Measurements from ENCODE around the gene FBXO3. TPM values are rescaled to one million over a fixed set of nuclear protein-coding genes. Genes with fewer than 3 reads are reported as not detected.

Gene FBXO3
- total RNA-seq, 1 donor: 30.7 TPM

DNA sequence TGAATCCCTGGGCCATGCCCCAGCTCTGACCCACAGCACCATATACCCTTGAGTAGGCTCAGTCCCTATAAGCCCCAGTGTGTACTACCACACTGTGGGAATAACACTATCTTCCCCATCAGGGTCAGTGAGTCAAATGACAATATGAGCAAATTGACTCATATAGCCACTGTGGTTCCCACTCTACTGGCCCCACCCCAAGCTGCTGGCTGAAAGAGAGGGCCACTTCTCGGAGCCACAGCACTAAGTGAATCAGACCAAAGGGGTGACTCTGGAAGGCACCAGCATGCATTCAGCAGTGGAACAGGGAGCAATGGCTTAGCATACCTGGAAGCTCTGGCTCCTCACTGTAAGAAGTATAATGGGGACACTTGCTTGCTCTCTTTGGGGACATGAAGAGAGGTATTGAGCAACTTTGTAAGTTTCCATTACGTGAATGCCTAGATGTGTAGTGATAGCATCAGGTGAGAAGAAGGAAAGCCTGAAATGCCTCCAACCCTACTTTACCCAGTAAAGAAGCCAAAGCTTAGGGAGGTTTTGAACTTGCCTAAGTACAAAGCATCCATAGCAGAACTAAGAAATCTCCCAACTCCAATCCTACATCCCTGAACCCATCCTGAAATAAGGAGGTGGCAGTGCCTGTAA is 51.6 kb downstream of the FBXO3 start:
- TF ChIP-seq, protein P1, sequence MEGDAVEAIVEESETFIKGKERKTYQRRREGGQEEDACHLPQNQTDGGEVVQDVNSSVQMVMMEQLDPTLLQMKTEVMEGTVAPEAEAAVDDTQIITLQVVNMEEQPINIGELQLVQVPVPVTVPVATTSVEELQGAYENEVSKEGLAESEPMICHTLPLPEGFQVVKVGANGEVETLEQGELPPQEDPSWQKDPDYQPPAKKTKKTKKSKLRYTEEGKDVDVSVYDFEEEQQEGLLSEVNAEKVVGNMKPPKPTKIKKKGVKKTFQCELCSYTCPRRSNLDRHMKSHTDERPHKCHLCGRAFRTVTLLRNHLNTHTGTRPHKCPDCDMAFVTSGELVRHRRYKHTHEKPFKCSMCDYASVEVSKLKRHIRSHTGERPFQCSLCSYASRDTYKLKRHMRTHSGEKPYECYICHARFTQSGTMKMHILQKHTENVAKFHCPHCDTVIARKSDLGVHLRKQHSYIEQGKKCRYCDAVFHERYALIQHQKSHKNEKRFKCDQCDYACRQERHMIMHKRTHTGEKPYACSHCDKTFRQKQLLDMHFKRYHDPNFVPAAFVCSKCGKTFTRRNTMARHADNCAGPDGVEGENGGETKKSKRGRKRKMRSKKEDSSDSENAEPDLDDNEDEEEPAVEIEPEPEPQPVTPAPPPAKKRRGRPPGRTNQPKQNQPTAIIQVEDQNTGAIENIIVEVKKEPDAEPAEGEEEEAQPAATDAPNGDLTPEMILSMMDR (IDR thresholded peaks at IDR 0.05; ENCODE audit: insufficient read depth, low read depth, low read length): no peak
- H3K4me3 ChIP-seq (ENCODE audit: low read depth, low read length): no peak overlapping the region
- peak; percentile 69 for DNase-seq (ENCODE audit: low read depth)

DNA sequence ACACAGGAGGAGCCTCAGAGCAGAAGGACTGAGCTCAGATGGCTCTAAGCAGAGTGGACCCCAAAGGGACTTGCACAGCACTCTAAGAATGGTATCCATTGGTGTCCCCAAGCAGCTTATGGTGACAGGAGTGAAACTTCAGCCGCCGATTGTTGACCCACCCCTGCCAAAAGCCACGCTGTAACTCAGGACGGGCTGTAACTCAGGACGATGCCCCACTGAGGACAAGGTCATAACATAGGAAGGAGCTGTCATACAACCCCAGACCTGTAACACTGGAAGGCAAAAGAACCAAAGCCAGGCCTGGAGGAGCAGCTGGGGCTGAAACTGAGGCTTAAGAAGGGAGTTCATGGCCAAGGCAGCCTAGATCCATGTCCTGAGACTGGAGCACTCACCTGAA is 52.3 kb downstream of the FBXO3 start:
- TF ChIP-seq, protein P1 (IDR thresholded peaks at IDR 0.05; ENCODE audit: insufficient read depth, low read depth, low read length): no peak
- no peak for DNase-seq (ENCODE audit: low read depth)
- H3K4me3 ChIP-seq (ENCODE audit: low read depth, low read length): no peak overlapping the region

DNA sequence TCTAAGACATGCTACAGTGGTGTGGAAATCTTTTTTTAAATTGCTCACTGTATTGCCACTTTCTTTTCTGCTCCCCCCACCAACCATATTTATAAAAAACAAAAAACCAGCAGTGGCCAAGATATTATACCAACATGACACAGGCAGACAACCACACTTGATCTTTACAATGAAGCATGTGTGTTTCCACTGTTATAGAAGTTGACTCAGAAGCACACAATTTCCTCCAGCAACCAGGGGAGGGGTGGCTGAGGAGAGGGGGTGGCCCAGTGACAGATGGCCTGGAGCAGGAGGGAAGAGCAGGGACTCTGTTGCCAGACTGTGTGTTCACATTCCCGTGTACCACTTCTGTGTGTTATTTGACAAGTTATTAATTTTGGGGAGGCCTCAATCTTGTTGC is 52.9 kb downstream of the FBXO3 start:
- DNase-seq (ENCODE audit: low read depth): peak; percentile 60

DNA sequence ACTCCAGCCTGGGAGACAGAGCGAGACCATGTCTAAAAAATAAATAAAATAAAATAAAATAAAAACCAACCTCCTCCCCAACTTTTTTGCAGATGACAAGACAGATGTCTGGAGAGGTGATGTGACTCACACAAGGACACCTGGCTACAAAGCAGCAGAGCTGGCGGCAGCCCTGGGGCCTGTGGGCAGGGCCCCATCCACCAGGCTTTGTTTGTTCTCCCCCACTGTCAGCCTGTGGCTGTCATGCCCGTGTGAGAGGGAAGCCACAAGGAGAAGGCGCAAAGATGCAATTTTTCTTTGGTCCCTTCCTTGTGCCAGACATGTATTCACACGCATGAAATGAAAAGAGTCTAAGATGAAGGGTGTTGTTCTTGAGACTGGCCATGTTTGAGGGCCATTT is 54.7 kb downstream of the FBXO3 start:
- TF ChIP-seq, protein P1 (IDR thresholded peaks at IDR 0.05; ENCODE audit: insufficient read depth, low read depth, low read length): no peak
- H3K4me3 ChIP-seq (ENCODE audit: low read depth, low read length): no peak overlapping the region
- DNase-seq (ENCODE audit: low read depth): no peak

More for the DNA sequence above, 52.9 kb downstream of the FBXO3 start:
- TF ChIP-seq, protein P1 (IDR thresholded peaks at IDR 0.05; ENCODE audit: insufficient read depth, low read depth, low read length): no peak
- no peak overlapping the region for H3K4me3 ChIP-seq (ENCODE audit: low read depth, low read length)

DNA sequence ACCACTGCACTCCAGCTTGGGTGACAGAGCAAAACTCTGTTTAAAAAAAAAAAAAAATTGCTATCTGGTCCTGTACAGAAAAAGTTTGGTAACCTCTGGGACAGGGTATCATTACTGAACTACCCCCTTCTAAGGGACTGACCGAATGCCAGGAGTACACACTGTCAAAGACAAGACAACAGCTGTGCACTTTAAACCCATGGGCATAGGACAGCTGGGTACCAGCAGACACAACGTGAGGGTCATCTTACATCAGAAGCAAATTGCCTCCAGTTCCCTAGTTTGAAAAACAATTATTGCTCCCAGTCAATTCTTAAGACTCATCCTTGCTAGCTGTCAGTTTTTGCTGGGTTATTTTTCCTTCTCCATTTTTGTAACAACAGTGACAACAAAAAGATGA is 55.9 kb downstream of the FBXO3 start:
- TF ChIP-seq, protein P1 (IDR thresholded peaks at IDR 0.05; ENCODE audit: insufficient read depth, low read depth, low read length): no peak
- no peak for DNase-seq (ENCODE audit: low read depth)
- no peak overlapping the region for H3K4me3 ChIP-seq (ENCODE audit: low read depth, low read length)

DNA sequence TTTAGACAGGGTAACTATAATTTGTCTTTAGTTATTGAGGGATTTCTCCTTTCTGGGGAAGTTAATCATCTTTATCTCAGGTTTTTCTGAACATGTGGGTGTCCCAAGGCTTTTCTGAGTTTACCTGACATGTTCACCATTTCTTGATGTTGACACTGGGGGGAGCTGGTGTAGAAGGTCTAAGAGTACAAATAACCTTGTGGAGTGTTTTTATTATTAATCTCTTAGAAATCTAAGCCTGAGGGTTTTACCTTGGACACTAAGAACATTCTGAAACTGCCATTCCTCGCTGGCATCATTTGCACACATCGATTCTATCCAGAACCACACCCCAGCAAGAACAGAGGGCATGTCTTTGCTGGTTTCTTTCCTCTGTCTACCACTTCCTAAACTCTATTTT is 58.1 kb downstream of the FBXO3 start:
- TF ChIP-seq, protein P1 (IDR thresholded peaks at IDR 0.05; ENCODE audit: insufficient read depth, low read depth, low read length): peak; percentile 49
- no peak overlapping the region for H3K4me3 ChIP-seq (ENCODE audit: low read depth, low read length)
- DNase-seq (ENCODE audit: low read depth): peak; percentile 53

DNA sequence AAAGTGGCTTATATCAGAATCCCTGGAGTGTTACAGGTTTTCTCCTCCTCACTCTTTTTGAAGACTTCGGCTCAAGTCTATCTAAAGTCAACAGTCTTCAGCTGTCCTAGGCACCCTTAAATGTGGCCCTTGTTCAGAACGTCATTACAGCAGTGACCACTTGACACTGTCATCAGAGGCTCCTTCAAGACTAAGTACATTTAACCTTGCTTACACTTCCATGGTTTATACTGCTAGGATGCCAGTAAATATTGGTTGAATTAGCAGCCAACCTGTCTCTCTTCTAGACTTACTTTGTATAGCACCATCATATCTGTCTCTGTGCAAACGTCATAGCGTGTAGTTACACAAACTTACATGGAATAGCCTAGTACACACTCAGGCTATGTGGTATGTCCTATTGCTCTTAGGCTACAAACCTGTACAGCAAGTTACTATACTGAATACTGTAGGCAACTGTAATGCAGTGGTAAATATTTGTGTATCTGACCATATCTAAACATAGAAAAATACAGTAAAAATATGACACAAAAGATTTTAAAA is 60.4 kb downstream of the FBXO3 start:
- TF ChIP-seq, protein P1 (IDR thresholded peaks at IDR 0.05; ENCODE audit: insufficient read depth, low read depth, low read length): no peak
- no peak overlapping the region for H3K4me3 ChIP-seq (ENCODE audit: low read depth, low read length)
- no peak for DNase-seq (ENCODE audit: low read depth)

Data from fibroblast of villous mesenchyme (primary cell).